Activated CD4-positive, alpha-beta memory T cell treated with anti-CD3 and anti-CD28 coated beads for 36 hours (primary cell): ENCODE measurements around the gene JAM2. TPM values are rescaled to one million over a fixed set of nuclear protein-coding genes. Genes with fewer than 3 reads are reported as not detected.

Experiments used
- CTCF ChIA-PET: fragments of 350-600 bp; sonication (Branson Sonifier 250); formaldehyde crosslinking; loops from one replicate; lab custom pipeline; 2021; ENCODE audit warnings: antibody characterized with exemption, inconsistent platforms; lab: Charles Lee
- POLR2A ChIA-PET: fragments of 350-600 bp; sonication (Branson Sonifier 250); formaldehyde crosslinking; loops from one replicate; lab custom pipeline; 2021; ENCODE audit warnings: antibody characterized with exemption; lab: Charles Lee
- DNase-seq: peaks from one replicate; pipeline ENCODE4 v3.0.0-alpha.2; 2020
- H3K27ac Mint-ChIP-seq: one replicate; pipeline ENCODE4 v1.8.0; 2021; ENCODE audit warnings: mixed read lengths
- H3K27me3 Mint-ChIP-seq: one replicate; pipeline ENCODE4 v1.8.0; 2021; ENCODE audit warnings: mixed read lengths
- H3K36me3 Mint-ChIP-seq: one replicate; pipeline ENCODE4 v1.8.0; 2021; ENCODE audit warnings: mixed read lengths
- H3K4me1 Mint-ChIP-seq: one replicate; pipeline ENCODE4 v1.8.0; 2021; ENCODE audit warnings: low read depth, mixed read lengths
- H3K4me3 Mint-ChIP-seq: one replicate; pipeline ENCODE4 v1.8.0; 2021; ENCODE audit warnings: mild to moderate bottlenecking, mixed read lengths
- H3K9me3 Mint-ChIP-seq: one replicate; pipeline ENCODE4 v1.8.0; 2021; ENCODE audit warnings: mixed read lengths
- intact Hi-C: fragments of 100-400 bp; cut with micrococcal nuclease; formaldehyde crosslinking; loops from one replicate; pipeline ENCODE4 v1.15.1; 2023
- total RNA-seq, 2 experiments: library from RNA; stranded (reverse); gene quantifications; one replicate each; pipeline ENCODE4 v1.2.3, GENCODE V29; 2021

The JAM2 gene
- total RNA-seq, 2 experiments from 2014 or later, result 0.58 to 1.2 TPM

DNA sequence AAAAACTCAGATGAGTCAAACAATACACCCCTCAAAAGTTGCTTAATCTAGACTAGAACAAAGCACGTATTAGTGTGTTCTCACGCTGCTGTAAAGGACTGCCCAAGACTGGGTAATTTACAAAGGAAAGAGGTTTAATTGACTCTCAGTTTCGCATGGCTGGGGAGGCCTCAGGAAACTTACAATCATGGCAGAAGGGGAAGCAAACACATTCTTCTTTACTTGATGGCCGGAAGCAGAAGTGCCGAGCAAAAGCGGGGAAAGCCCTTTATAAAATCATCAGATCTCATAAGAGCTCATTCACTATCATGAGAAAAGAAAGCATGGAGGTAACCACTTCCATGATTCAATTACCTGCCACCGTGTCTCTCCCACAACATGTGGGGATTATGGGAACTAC, 10.1 kb downstream of the JAM2 start:
- Mint-ChIP-seq H3K4me3 (no peak overlapping the region), H3K4me1 (no peaks in the 10 kb centered on the region), H3K27me3 (peaks cover 2% of the 10 kb centered on the region), H3K27ac (no peak overlapping the region), H3K9me3 (no peaks in the 10 kb centered on the region), H3K36me3 (no peaks in the 10 kb centered on the region)
- no peak for DNase-seq
- POLR2A ChIA-PET, result no interaction called here
- intact Hi-C loops, result no loop called here
- CTCF ChIA-PET, result no interaction called here

DNA sequence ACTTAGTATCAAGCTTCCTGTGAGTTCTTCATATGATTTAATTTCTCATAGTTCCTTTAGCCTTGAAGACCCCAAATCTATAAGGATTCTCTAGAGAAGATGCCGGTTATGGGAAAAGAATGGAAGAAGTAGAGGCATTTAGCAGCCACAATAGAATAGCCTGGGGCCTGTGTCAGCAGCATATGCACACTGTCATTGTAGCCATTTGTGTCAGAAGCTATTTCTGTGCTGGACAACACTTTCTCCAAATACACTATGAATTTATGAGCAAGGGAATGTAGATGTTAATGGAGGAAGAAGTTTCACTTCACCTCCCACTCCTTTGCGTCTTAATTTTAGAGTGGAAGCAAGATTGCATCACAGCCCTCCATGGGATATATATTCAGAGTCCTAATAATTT, 17.4 kb downstream of the JAM2 start:
- intact Hi-C loops, result no loop called here
- ChIA-PET CTCF (interaction anchor here (1.1 kb wide), 1 partner anchor 48 kb away, joined by 3 read pairs; no protein-coding TSS in a partner anchor), POLR2A (no interaction called here)
- Mint-ChIP-seq H3K9me3 (peaks cover 3% of the 10 kb centered on the region), H3K36me3 (no peaks in the 10 kb centered on the region), H3K4me3 (no peak overlapping the region), H3K27ac (no peak overlapping the region), H3K27me3 (no peaks in the 10 kb centered on the region), H3K4me1 (no peaks in the 10 kb centered on the region)
- DNase-seq, result no peak

DNA sequence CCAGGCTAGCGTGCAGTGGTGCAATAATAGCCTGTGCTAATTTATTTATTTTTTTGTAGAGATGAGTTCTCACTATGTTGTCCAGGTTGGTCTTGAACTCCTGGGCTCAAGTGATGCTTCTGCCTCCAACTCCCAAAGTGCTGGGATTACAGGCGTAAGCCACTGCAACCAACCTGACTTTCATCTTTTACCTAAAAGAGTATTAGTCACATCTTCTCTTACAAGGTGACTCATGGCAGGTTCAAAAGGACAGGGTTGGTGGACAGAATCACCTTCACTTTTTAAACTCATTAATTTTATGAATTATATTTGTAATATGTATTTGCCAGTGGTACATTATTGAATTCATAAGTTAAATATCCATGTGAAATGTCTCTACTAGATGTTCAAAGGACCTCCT, 18.1 kb downstream of the JAM2 start:
- Mint-ChIP-seq H3K27ac (no peak overlapping the region), H3K27me3 (no peaks in the 10 kb centered on the region), H3K4me3 (no peak overlapping the region), H3K4me1 (no peaks in the 10 kb centered on the region), H3K36me3 (no peaks in the 10 kb centered on the region), H3K9me3 (peaks cover 3% of the 10 kb centered on the region)
- intact Hi-C loops, result no loop called here
- no peak for DNase-seq
- POLR2A ChIA-PET, result no interaction called here
- CTCF ChIA-PET, result no interaction called here

DNA sequence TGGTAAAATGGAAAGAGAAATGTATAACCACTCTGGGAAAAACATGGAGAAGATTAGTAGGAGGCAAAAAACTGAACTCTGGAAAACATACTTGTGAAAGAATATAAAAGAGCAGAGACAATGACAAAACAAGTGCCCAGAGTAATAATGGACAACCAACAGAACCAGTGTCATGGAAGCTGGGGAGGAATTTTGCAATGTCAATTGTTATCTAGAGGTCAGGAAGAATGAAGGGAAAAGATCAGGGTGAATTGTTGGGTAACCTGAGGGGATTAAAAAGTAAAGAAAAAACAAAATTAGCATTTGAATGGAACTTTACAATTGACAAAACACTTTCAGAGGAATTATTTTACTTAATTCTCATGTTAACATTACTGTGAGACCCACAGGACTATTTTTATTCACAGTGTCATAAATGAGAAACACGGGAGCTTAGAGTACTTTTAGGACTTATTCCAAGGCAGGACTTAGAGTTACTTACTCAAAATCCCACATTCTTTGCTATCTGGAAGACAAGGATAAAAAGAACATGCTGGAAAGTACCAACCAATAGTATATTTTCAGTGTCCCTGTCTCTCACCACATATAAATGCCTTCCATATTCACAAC, 19.5 kb downstream of the JAM2 start:
- Mint-ChIP-seq H3K36me3 (no peaks in the 10 kb centered on the region), H3K4me3 (no peak overlapping the region), H3K27ac (no peak overlapping the region), H3K4me1 (no peaks in the 10 kb centered on the region), H3K27me3 (no peaks in the 10 kb centered on the region), H3K9me3 (peaks cover 3% of the 10 kb centered on the region)
- no peak for DNase-seq
- CTCF ChIA-PET, result no interaction called here
- intact Hi-C loops, result no loop called here
- POLR2A ChIA-PET, result no interaction called here

DNA sequence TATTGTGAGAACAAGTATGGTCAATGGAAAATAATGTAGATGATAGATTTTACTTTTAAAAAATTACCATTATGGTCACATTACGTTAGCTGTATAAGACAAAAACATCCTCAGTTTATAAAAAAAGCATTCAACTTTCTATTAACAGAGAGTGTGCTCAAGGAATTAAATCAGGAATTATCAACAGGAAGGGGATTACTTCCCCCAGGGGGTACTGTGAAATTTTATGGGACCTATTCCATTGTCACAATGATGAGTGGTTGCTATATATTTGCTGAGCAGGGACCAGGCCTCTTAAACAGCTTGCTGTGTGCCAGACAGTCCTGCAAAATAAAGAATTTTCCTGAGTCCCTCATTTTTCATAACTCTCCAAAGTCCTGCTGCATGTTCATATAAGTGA, 21.2 kb downstream of the JAM2 start:
- H3K9me3 Mint-ChIP-seq, result no peaks in the 10 kb centered on the region
- ChIA-PET CTCF (no interaction called here), POLR2A (no interaction called here)
- peaks cover 1% of the 10 kb centered on the region for H3K27me3 Mint-ChIP-seq
- no peaks in the 10 kb centered on the region for H3K4me1 Mint-ChIP-seq
- H3K27ac Mint-ChIP-seq, result no peak overlapping the region
- H3K4me3 Mint-ChIP-seq, result no peak overlapping the region
- intact Hi-C loops, result no loop called here
- no peaks in the 10 kb centered on the region for H3K36me3 Mint-ChIP-seq
- no peak for DNase-seq

DNA sequence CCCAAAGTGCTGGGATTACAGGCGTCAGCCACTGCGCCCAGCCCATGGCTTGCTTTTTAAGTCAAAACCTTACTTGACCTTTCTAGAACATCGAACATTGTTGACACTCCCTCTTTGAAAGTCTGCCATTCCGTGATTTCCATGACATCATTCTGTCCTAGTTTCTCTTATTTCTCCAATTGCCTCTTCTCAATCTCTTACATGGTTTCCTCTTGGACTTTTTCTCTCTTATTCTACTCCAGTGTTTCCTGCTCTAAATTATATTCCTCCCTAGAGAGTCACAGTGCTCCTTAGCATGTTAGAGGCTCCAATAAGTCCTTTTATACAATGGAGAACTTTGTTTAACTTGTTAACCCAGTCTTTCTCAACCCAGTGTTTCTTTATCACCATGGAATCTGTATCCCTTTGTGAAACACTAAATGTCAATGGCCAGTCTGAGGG, 25.5 kb downstream of the JAM2 start:
- H3K36me3 Mint-ChIP-seq, result no peaks in the 10 kb centered on the region
- POLR2A ChIA-PET, result no interaction called here
- H3K4me1 Mint-ChIP-seq, result no peaks in the 10 kb centered on the region
- no peak for DNase-seq
- intact Hi-C loops, result no loop called here
- H3K27ac Mint-ChIP-seq, result no peak overlapping the region
- H3K4me3 Mint-ChIP-seq, result no peak overlapping the region
- CTCF ChIA-PET, result no interaction called here
- no peaks in the 10 kb centered on the region for H3K9me3 Mint-ChIP-seq
- peaks cover 6% of the 10 kb centered on the region for H3K27me3 Mint-ChIP-seq

DNA sequence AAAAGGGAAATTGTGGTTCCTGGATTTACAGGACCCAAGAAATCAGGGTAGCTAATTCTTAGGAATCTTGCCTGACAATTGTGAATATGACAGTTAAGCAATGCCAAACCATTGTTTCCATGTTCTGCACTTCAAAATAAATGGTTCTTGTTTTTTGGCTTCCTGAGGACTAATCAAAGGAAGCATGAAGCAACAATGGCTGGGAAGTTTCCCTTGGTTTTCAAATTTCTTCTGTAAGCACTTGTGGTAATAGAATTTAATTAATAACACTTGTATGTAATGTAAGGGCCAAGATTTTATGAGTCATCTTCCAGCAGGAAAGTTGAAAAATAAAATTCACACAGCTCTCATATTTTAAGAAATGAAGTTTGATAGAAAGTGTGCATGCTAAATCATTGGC, 31.7 kb downstream of the JAM2 start:
- H3K27me3 Mint-ChIP-seq, result peaks cover 5% of the 10 kb centered on the region
- no peak overlapping the region for H3K4me3 Mint-ChIP-seq
- no peak overlapping the region for H3K27ac Mint-ChIP-seq
- ChIA-PET CTCF (no interaction called here), POLR2A (no interaction called here)
- peaks cover 3% of the 10 kb centered on the region for H3K36me3 Mint-ChIP-seq
- no peak for DNase-seq
- peaks cover 6% of the 10 kb centered on the region for H3K9me3 Mint-ChIP-seq
- intact Hi-C loops, result no loop called here
- no peaks in the 10 kb centered on the region for H3K4me1 Mint-ChIP-seq

DNA sequence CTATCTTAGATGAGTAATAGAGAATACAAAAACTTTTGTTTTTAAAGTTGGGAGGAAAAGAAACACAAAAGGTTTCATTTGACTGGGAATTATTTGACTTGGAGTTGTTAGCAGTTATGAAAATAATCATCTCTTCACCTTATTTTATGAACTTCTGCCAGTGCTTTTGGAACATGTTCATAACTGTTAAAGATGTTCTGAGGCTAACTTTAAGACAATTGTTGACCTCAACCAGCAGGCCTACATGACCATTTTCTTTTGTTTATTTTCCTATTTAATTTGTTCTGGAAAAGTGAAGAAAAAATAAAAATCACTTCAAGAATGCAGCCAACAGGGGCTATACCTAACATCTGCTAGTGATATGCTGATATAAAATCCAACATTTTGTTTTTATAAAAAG, 37.4 kb downstream of the JAM2 start:
- H3K4me1 Mint-ChIP-seq, result no peaks in the 10 kb centered on the region
- intact Hi-C loops, result no loop called here
- H3K4me3 Mint-ChIP-seq, result no peak overlapping the region
- POLR2A ChIA-PET, result no interaction called here
- DNase-seq, result no peak
- peaks cover 6% of the 10 kb centered on the region for H3K9me3 Mint-ChIP-seq
- CTCF ChIA-PET, result no interaction called here
- no peaks in the 10 kb centered on the region for H3K27me3 Mint-ChIP-seq
- H3K36me3 Mint-ChIP-seq, result peaks cover 3% of the 10 kb centered on the region
- H3K27ac Mint-ChIP-seq, result no peak overlapping the region

DNA sequence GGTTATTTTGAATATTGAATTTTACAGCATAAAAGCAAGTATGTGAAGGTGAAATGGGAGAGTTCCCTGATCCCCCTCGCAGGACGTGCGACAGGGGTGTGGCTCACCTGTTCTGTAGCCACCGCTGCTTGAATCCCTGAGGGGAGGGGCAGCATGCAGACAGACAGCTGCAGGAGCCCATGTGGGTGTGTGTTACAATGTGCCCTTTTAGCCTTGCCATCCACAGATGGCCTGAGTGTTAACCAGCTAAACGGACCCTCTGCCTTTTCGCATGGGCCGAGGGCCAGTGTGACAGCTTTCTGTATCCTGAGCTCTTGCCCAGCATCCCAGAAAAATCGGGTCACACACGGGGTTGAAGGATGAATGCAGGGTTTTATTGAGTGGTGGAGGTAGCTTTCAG, 43.3 kb downstream of the JAM2 start:
- Mint-ChIP-seq H3K27ac (no peak overlapping the region), H3K27me3 (peaks cover 3% of the 10 kb centered on the region)

DNA sequence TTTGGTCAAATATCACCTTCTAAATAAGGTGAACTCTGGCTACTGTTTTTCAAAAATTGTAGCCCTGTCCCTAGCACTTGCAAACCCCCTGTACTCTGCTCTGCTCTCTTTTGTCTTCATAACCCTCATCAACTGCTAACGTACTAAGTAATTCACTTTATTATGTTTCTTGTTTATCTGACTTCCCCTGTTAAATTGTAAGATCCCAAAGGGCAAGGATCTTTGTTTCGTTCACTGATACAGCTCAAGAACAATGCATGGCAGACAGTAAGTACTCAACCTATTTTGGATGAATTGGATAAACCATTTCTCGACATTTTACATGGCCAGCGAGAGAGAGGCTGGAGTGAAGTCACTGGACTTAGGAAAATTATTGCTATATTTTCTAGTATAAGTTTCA, 48.7 kb downstream of the JAM2 start:
- H3K4me1 Mint-ChIP-seq, result no peaks in the 10 kb centered on the region
- peaks cover 3% of the 10 kb centered on the region for H3K27me3 Mint-ChIP-seq
- POLR2A ChIA-PET, result no interaction called here
- no peak for DNase-seq
- CTCF ChIA-PET, result no interaction called here
- intact Hi-C loops, result no loop called here
- H3K27ac Mint-ChIP-seq, result no peak overlapping the region
- H3K9me3 Mint-ChIP-seq, result no peaks in the 10 kb centered on the region
- H3K4me3 Mint-ChIP-seq, result no peak overlapping the region
- H3K36me3 Mint-ChIP-seq, result no peaks in the 10 kb centered on the region

More for the DNA sequence above, 43.3 kb downstream of the JAM2 start:
- no peak for DNase-seq
- POLR2A ChIA-PET, result no interaction called here
- Mint-ChIP-seq H3K4me1 (no peaks in the 10 kb centered on the region), H3K36me3 (no peaks in the 10 kb centered on the region), H3K4me3 (no peak overlapping the region), H3K9me3 (no peaks in the 10 kb centered on the region)
- CTCF ChIA-PET, result no interaction called here
- intact Hi-C loops, result no loop called here

DNA sequence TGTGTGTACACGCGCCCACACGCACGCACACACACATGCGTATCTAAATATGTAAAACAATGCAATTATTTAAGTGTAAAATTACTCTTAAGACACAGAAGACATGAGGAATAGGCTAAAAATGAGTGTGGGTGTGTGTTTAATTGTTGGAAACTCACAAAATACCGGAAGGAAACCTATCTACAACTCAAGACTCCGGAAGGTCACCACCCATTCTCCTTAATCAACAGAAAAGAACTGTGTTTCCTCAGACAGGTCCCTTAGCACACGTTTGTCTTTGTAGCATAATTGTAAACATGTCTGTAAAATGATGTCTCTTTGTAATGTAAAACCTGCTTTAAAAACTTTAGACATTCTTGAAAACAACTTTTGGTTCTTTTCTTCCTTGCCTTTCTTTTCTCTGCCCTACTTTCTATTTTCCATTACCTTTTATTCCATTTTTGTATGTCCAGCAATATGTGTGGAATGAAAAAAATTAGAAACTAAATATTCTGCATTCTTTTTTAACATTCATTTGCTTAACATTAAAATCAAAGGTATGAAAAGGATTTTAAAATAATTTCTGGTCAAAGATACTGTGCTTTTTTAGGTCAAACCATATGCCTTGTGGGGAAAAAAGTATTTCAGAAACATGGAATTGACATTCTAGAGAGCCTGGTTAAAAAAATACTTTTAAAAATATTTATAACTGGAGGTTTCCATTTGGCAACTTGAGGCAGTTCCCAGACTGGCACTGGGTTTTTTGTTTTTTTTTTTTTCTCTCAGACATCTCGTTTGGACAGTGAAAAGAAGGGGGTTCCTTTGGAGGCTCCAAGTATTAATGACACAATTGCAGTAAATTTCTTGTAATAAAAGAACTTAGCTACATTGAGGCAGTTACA, 49.5 kb downstream of the JAM2 start:
- no peak for DNase-seq
- H3K9me3 Mint-ChIP-seq, result no peaks in the 10 kb centered on the region
- POLR2A ChIA-PET, result no interaction called here
- no peaks in the 10 kb centered on the region for H3K4me1 Mint-ChIP-seq
- intact Hi-C loops, result no loop called here
- H3K27ac Mint-ChIP-seq, result no peak overlapping the region
- no peaks in the 10 kb centered on the region for H3K36me3 Mint-ChIP-seq
- CTCF ChIA-PET, result no interaction called here
- H3K27me3 Mint-ChIP-seq, result peaks cover 3% of the 10 kb centered on the region
- no peak overlapping the region for H3K4me3 Mint-ChIP-seq

DNA sequence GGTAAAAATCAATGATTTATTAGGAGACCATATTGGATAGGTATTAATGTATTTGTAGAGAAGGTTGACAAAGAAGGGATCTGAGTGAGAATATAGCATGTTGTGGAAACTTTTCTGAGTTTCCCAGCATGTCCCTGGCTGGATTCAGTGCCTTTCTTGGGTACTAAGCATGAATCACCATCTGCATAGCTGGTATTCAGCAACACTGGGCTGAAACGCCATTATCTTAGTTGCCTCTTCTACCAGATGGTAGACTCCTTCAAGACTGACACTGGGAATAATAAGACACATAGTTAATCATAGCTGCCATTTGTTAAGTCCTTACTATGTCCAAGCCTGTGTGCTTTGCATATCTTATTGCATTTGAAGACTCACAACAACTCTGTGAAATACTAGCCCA, 50.2 kb downstream of the JAM2 start:
- no peak for DNase-seq
- Mint-ChIP-seq H3K4me1 (no peaks in the 10 kb centered on the region), H3K27ac (no peak overlapping the region), H3K9me3 (no peaks in the 10 kb centered on the region), H3K36me3 (no peaks in the 10 kb centered on the region), H3K27me3 (peaks cover 3% of the 10 kb centered on the region), H3K4me3 (no peak overlapping the region)
- POLR2A ChIA-PET, result no interaction called here
- intact Hi-C loops, result no loop called here
- CTCF ChIA-PET, result no interaction called here

DNA sequence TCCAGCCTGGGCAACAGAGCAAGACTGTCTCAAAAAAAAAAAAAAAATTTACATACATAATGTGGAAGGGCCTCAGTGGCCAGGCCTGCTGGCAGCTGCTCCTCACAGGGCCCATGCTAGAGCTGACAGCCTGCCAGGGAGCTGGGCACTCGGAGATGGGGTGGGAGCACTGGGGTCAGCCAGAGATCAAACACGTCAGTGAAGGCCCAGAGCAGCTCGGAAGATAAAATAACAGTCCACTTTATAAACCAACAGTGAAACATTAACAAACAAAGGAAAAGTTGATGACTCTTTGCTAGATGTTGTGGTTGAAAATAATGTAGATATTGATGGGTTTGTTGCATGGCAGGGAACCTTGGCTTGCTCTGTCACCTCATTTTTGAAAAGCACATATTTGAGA, 52.9 kb downstream of the JAM2 start:
- Mint-ChIP-seq H3K36me3 (no peaks in the 10 kb centered on the region), H3K9me3 (no peaks in the 10 kb centered on the region), H3K27ac (no peak overlapping the region), H3K4me1 (no peaks in the 10 kb centered on the region), H3K4me3 (no peak overlapping the region), H3K27me3 (no peaks in the 10 kb centered on the region)
- ChIA-PET POLR2A (no interaction called here), CTCF (no interaction called here)
- intact Hi-C loops, result no loop called here
- DNase-seq, result no peak
